Right lobe of liver (tissue), 6 donors: ENCODE data around the gene CHADL. TPM values are rescaled to one million over a fixed set of nuclear protein-coding genes. Genes with fewer than 3 reads are reported as not detected.

Experiments used
- ATAC-seq, 4 donors: fragments of 200-7000 bp; cut with Tn5 transposase; one replicate each; pipeline ENCODE4 v1.9.1; 2020; ENCODE audit warnings: mild to moderate bottlenecking in 4 of 4, moderate library complexity in 4 of 4
- DNase-seq, 3 donors: peaks; one replicate each; pipeline ENCODE4 v3.0.0-alpha.2; 2020
- H3K27ac ChIP-seq, 3 donors: fragments of 200-600 bp; one replicate each; pipeline ENCODE4 v1.8.0; 2022
- H3K27me3 ChIP-seq, 2 donors: fragments of 200-600 bp; one replicate each; pipeline ENCODE4 v1.8.0; 2022
- H3K36me3 ChIP-seq, 4 donors: fragments of 200-600 bp; sonication (generic) in 1 of 4; one replicate each; pipeline versions ENCODE4 v1.5.1 to v1.8.0; 2017 to 2022; ENCODE audit warnings: control low read depth in 1 of 4
- H3K4me1 ChIP-seq, 4 donors: fragments of 200-600 bp; sonication (generic) in 1 of 4; one replicate each; pipeline versions ENCODE4 v1.5.1 to v1.8.0; 2017 to 2022; ENCODE audit warnings: control low read depth in 1 of 4
- H3K4me3 ChIP-seq, 3 donors: fragments of 200-600 bp; one replicate each; pipeline ENCODE4 v1.8.0; 2022
- H3K9me3 ChIP-seq, 4 donors: fragments of 200-600 bp; sonication (generic) in 1 of 4; one replicate each; pipeline versions ENCODE4 v1.5.1 to v1.8.0; 2017 to 2022; ENCODE audit warnings: control low read depth in 1 of 4
- CTCF ChIP-seq, 4 donors: fragments of 200-600 bp in 3 of 4; fragments of 450-650 bp in 1 of 4; IDR thresholded peaks; one replicate each; pipeline versions ENCODE4 v1.5.1 to v1.8.0; 2016 to 2022; ENCODE audit warnings: antibody characterized with exemption in 4 of 4, mild to moderate bottlenecking in 2 of 4
- POLR2A ChIP-seq: fragments of 450-650 bp; IDR thresholded peaks from one replicate; pipeline ENCODE4 v1.6.1; 2017; ENCODE audit warnings: antibody characterized with exemption, mild to moderate bottlenecking
- WGBS: methylation state at CpG from one replicate; pipeline ENCODE4 v1.1.6; 2018; ENCODE audit warnings: low coverage, low lambda C conversion rate; ENCODE audit not compliant: insufficient coverage; ENCODE audit errors: missing lambda C conversion rate; 5-methylcytosine and 5-hydroxymethylcytosine counted together
- intact Hi-C, 2 donors: fragments of 100-400 bp; cut with DNase I; formaldehyde crosslinking; loops; one replicate each; pipeline versions ENCODE4 v1.11.2 to v1.14.1; 2022
- total RNA-seq, 6 experiments: library from RNA; depleted of rRNA in 2 of 6; stranded (reverse); fragments of >200 nt in 2 of 6; fragmentation: NEBNext Ultra II Directional in 3 of 6; extraction: Animal tissue kit (Norgen Biotek cat#: 25700) in 3 of 6; gene quantifications; one replicate each; pipeline versions ENCODE4 v1.1.0 to v1.2.4, GENCODE V29; 2016 to 2023
- donor health status: DM: no; HTN: yes; CAD: no.
- donor health status: DM: no; HTN: no; CAD: no.
- donor health status: DM: no; HTN: no; CAD: no.
- donor health status: DM: no; HTN: yes; CAD: no.
- donor health status: DM: no; HTN: yes; CAD: no.

Gene CHADL
- total RNA-seq, 6 experiments from 2014 or later, result 0.75 to 1.5 (median 1.1) TPM

- Histone ChIP-seq H3K27ac (peak within 1 kb of the TSS; percentile 80 to 91 (median 86)), H3K36me3 (peaks cover 0 to 7% (median under 1%) of the 10 kb centered on the region in 4 donors), H3K4me1 (peaks cover 0 to 29% (median 7%) of the 10 kb centered on the region in 4 donors), H3K27me3 (no peaks in the 10 kb centered on the region), H3K9me3 (no peaks in the 10 kb centered on the region), H3K4me3 (peak within 1 kb of the TSS; percentile 90 to 99 (median 92))
- DNase-seq (peak; percentile 99 to 100 (median 99)), ATAC-seq (peak; percentile 94 to 98 (median 96))
- TF ChIP-seq POLR2A (peak; percentile 72), CTCF (IDR thresholded peaks at IDR 0.05) (peak in 3 of 4 donors; percentile 12 to 18 (median 14))
- 0% methylated on average over 2 of the region's 77 CpGs for WGBS
- intact Hi-C loops, result no loop called here
These were observed 45.3 kb upstream of the CHADL start, which contains the start of gene RANGAP1 for GRCh38 chr22:41285820-41286638. RANGAP1 (minus strand) TSS chr22:41286187; CDS start chr22:41281044, 5,143 bp downstream.

- TF ChIP-seq CTCF (IDR thresholded peaks at IDR 0.05) (no peak), POLR2A (no peak)
- no peaks in the 10 kb centered on the region for H3K27me3 ChIP-seq
- DNase-seq, result peak in 2 of 3 donors; percentile 69 to 70
- H3K36me3 ChIP-seq, result peaks cover 0 to 13% (median 3%) of the 10 kb centered on the region in 4 donors
- ATAC-seq, result peak; percentile 4 to 33 (median 8)
- H3K4me3 ChIP-seq, result peak overlapping the region; percentile 90 to 99 (median 92)
- H3K4me1 ChIP-seq, result peaks cover 0 to 29% (median 7%) of the 10 kb centered on the region in 4 donors
- no peaks in the 10 kb centered on the region for H3K9me3 ChIP-seq
- intact Hi-C loops, result no loop called here
- WGBS, result 10% methylated on average over 2 of the region's 30 CpGs
- H3K27ac ChIP-seq, result peak overlapping the region; percentile 74 to 83 (median 82)
These were observed 44.7 kb upstream of the CHADL start for GRCh38 chr22:41285441-41285819.

GRCh38 chr22:41284465-41284864 is 43.7 kb upstream of the CHADL start:
- Histone ChIP-seq H3K4me1 (peaks cover 0 to 29% (median 7%) of the 10 kb centered on the region in 4 donors), H3K36me3 (peaks cover 0 to 20% (median 6%) of the 10 kb centered on the region in 4 donors), H3K27me3 (no peaks in the 10 kb centered on the region), H3K9me3 (no peaks in the 10 kb centered on the region), H3K27ac (no peak overlapping the region), H3K4me3 (no peak overlapping the region)
- ATAC-seq (no peak), DNase-seq (peak in 2 of 3 donors; percentile 41 to 58)
- intact Hi-C loops, result no loop called here
- no peak for TF ChIP-seq POLR2A
- TF ChIP-seq CTCF (IDR thresholded peaks at IDR 0.05), result no peak
- 85% methylated on average over 4 of the region's 10 CpGs for WGBS

- no peaks in the 10 kb centered on the region for H3K9me3 ChIP-seq
- no peaks in the 10 kb centered on the region for H3K27me3 ChIP-seq
- DNase-seq (no peak), ATAC-seq (no peak)
- H3K36me3 ChIP-seq, result peaks cover 5 to 39% (median 8%) of the 10 kb centered on the region in 4 donors
- intact Hi-C loops, result no loop called here
- WGBS, result 76% methylated on average over 2 of the region's 2 CpGs
- H3K4me1 ChIP-seq, result peaks cover 0 to 10% (median 4%) of the 10 kb centered on the region in 4 donors
- no peak overlapping the region for H3K4me3 ChIP-seq
- TF ChIP-seq POLR2A (no peak), CTCF (IDR thresholded peaks at IDR 0.05) (no peak)
- H3K27ac ChIP-seq, result no peak overlapping the region
These were observed 40.1 kb upstream of the CHADL start for GRCh38 chr22:41280854-41281253.
